Activated CD4-positive, alpha-beta T cell treated with anti-CD3 and anti-CD28 coated beads, Interleukin-2, amount 10 ng/mL, durations not matched to agents 24 days and 14 days (primary cell): ENCODE measurements around the gene ATP8B4. TPM values are rescaled to one million over a fixed set of nuclear protein-coding genes. Genes with fewer than 3 reads are reported as not detected.

Experiments
- DNase-seq: peaks from one replicate; pipeline ENCODE4 v3.0.0; 2022
- H3K27ac Mint-ChIP-seq: one replicate; pipeline ENCODE4 v1.8.0; 2022; ENCODE audit warnings: mild to moderate bottlenecking, mixed read lengths
- H3K27me3 Mint-ChIP-seq: one replicate; pipeline ENCODE4 v1.8.0; 2022; ENCODE audit warnings: mixed read lengths
- H3K36me3 Mint-ChIP-seq: one replicate; pipeline ENCODE4 v1.8.0; 2022; ENCODE audit warnings: low read depth, mild to moderate bottlenecking, mixed read lengths
- H3K4me1 Mint-ChIP-seq: one replicate; pipeline ENCODE4 v1.8.0; 2021; ENCODE audit warnings: mixed read lengths
- H3K4me3 Mint-ChIP-seq: one replicate; pipeline ENCODE4 v1.8.0; 2022; ENCODE audit warnings: mild to moderate bottlenecking, moderate library complexity, mixed read lengths
- H3K9me3 Mint-ChIP-seq: one replicate; pipeline ENCODE4 v1.8.0; 2021; ENCODE audit warnings: mixed read lengths
- intact Hi-C: fragments of 100-400 bp; cut with micrococcal nuclease; formaldehyde crosslinking; loops from one replicate; pipeline ENCODE4 v1.15.1; 2023
- total RNA-seq: library from RNA; stranded (reverse); gene quantifications from 2 replicates; pipeline ENCODE4 v1.2.3, GENCODE V29; 2022

Gene ATP8B4
- total RNA-seq, 1 donor from 2014 or later, result 38.5 TPM

DNA sequence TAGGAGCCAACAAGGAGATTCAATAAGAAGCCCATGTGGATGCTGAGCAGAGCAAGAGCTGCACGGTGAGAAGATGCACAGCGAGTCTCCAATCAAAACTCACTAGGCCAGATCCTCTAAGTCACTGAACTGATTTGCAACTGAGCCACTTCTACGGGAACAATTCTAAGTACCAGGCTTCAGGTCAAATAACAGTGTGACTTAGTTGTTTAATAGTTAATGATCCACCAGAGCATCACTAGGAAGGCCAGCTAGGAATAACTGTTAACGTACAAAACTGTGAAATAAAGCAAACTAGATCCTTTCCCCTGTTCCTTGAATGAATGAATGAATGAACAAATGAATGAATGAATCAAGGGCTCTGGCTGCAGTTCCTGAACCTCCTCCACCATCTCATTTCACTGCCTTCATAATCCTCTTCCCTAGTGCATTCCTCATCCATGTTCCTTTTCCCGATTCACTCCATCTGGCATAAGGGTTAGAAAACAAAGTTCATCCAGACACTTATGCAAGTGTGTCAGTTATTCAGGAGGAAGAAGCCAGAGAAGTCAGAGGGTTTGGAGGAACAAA is 59.7 kb downstream of the ATP8B4 start:
- Mint-ChIP-seq H3K9me3 (peaks cover 12% of the 10 kb centered on the region), H3K27ac (peak overlapping the region; percentile 9), H3K4me3 (no peak overlapping the region), H3K36me3 (peaks cover 30% of the 10 kb centered on the region), H3K27me3 (no peaks in the 10 kb centered on the region), H3K4me1 (peaks cover 47% of the 10 kb centered on the region)
- DNase-seq, result no peak
- intact Hi-C loops, result loop anchor here (5.0 kb wide), 1 partner anchor 822 kb away; no protein-coding TSS in a partner anchor

DNA sequence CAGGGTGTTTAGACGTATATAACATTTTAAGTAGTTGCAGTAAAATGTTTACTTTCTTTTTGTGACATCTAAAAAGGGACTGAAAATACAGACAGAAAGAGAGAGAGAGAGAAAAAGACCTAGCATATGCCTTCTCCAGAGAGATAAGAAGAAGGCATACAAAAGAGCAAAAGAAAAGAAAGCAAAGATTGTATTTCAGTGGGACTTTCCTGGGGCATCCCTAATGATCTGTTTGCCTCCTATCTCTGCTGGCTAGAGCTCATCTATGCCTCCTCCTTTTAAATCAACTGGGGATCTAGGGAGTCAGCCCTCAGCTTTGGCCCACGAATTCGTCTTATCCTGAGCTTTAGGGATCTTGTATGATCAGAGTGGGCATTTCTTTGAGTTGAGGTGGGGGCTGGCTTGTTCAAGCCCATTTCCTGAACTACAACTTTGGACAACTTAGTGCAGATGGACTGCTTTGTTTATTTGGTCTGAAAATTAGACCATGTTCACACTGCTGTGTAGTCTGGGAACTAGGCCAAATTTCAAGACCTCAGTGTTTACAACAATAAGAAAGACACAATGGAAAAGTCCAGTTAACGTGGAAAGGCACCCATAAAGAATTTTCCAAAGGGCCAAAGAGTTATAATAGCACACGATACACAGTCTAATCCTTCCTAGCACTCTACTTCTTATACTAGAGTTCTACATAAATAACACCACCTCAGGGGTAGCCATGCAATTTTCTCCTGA is 61.0 kb downstream of the ATP8B4 start:
- H3K4me3 Mint-ChIP-seq, result no peak overlapping the region
- H3K4me1 Mint-ChIP-seq, result peaks cover 45% of the 10 kb centered on the region
- H3K9me3 Mint-ChIP-seq, result peaks cover 12% of the 10 kb centered on the region
- peak overlapping the region; percentile 60 for H3K27ac Mint-ChIP-seq
- peaks cover 25% of the 10 kb centered on the region for H3K36me3 Mint-ChIP-seq
- intact Hi-C loops, result loop anchor here (5.0 kb wide), 1 partner anchor 821 kb away; no protein-coding TSS in a partner anchor
- no peaks in the 10 kb centered on the region for H3K27me3 Mint-ChIP-seq
- DNase-seq, result no peak

DNA sequence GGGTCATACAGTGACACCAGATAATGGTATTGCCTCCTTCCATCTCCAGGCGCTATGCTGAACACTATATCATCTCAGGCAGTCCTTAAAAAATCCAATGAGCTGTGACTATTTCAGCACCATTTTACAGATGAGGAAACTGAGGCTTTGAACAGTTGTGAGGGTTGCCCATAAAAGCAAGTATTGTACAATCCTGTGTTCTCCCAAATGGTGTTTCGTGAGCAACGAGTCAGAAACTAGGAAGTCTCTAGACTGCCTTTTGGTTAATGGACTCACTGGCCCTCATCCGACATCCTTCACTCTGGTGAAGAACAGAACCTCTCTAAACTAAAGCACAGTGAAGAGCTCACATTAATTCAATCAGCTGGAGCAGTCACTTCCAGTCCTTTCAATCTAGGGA is 61.8 kb downstream of the ATP8B4 start:
- peaks cover 48% of the 10 kb centered on the region for H3K4me1 Mint-ChIP-seq

DNA sequence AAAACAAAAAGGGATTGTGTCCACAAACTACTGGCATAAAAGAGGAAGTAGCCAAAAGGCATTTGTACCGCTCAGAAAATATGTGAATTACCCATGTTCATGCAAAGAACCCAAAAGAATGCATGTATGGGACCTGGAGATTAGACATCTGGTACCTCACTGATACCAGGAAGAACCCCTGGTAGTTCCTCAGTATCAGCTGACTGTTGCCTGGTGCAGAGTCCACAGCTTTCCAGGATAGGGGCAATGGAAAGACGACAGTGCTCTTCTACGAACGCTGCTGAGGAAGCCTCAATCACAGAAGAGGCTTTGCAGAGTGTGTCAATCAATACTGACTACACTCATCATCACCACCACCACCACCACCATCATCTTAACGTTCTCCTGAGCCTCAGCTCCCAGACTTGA is 63.3 kb downstream of the ATP8B4 start:
- H3K4me3 Mint-ChIP-seq, result no peak overlapping the region
- no peaks in the 10 kb centered on the region for H3K27me3 Mint-ChIP-seq
- no peak overlapping the region for H3K27ac Mint-ChIP-seq

More for the DNA sequence above, 61.8 kb downstream of the ATP8B4 start:
- Mint-ChIP-seq H3K4me3 (no peak overlapping the region), H3K27ac (no peak overlapping the region), H3K27me3 (no peaks in the 10 kb centered on the region), H3K9me3 (peaks cover 9% of the 10 kb centered on the region), H3K36me3 (peaks cover 23% of the 10 kb centered on the region)
- no peak for DNase-seq
- intact Hi-C loops, result loop anchor here (5.0 kb wide), 1 partner anchor 820 kb away; no protein-coding TSS in a partner anchor

DNA sequence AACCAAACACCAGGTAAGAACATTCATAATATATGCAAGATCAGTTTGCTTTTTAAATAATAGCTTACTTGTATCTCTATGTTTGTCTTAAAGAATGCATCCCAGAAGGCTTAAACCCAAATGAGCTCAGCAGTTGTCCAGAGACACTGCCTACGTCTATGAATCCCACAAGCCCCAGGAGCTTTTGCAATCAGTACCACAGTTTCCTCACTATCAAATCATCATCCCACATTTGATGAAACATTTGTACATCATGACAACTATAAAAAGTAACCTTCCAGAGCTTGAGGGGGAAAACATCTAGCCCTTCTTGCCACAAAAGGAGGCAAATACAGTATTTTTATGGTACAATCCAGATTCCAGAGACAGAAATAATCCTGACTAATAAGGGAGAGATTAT is 63.7 kb downstream of the ATP8B4 start:
- peaks cover 11% of the 10 kb centered on the region for H3K36me3 Mint-ChIP-seq
- peaks cover 4% of the 10 kb centered on the region for H3K9me3 Mint-ChIP-seq
- peak overlapping the region; percentile 56 for H3K27ac Mint-ChIP-seq
- DNase-seq, result no peak
- H3K4me3 Mint-ChIP-seq, result no peak overlapping the region
- intact Hi-C loops, result loop anchor here (5.0 kb wide), 1 partner anchor 818 kb away; no protein-coding TSS in a partner anchor
- no peaks in the 10 kb centered on the region for H3K27me3 Mint-ChIP-seq
- H3K4me1 Mint-ChIP-seq, result peaks cover 45% of the 10 kb centered on the region

More for the DNA sequence above, 63.3 kb downstream of the ATP8B4 start:
- Mint-ChIP-seq H3K4me1 (peaks cover 49% of the 10 kb centered on the region), H3K36me3 (peaks cover 13% of the 10 kb centered on the region), H3K9me3 (peaks cover 4% of the 10 kb centered on the region)
- intact Hi-C loops, result loop anchor here (5.0 kb wide), 1 partner anchor 818 kb away; no protein-coding TSS in a partner anchor
- DNase-seq, result no peak

DNA sequence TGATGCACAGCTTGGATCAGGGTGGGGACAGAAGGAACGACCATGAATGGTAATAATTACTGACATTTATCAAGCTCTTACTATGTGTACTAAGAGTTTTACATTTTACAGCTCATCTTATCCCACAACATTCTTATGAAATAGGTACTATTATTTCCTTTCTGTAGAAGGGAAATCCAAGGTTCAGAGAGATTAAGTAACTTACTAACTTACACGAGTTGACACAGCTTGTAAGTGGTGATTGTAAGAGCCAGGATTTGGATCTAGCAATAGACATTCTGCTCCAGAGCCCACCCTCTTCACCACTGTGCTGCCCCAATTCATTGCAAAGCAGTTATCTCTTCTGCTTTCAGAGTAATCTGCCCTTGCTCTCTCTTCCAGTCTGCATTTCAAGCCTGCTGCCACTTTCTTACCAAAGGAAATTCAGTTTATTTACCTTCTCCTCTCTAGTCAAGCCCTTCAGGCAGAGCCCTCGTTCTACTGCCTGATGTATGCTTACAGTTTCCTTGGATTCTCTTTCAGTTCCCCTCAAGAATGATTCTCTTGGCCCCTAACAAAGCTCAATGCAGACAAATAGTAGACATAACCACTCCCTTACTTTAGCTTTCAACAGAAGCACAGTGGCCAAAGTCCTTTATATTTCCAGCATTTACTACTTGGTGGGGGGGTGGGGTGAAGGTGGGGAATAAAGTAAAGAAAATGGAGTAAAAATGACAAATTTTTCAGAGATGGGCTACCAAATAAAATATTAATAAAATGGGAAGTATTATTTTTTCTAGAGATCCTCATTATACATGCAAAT is 65.8 kb downstream of the ATP8B4 start:
- H3K27ac Mint-ChIP-seq, result peak overlapping the region; percentile 52
- intact Hi-C loops, result loop anchor here (5.0 kb wide), 1 partner anchor 176 kb away; no protein-coding TSS in a partner anchor
- H3K36me3 Mint-ChIP-seq, result peaks cover 17% of the 10 kb centered on the region
- DNase-seq, result no peak
- H3K4me3 Mint-ChIP-seq, result no peak overlapping the region
- H3K27me3 Mint-ChIP-seq, result no peaks in the 10 kb centered on the region
- H3K9me3 Mint-ChIP-seq, result peaks cover 15% of the 10 kb centered on the region
- peaks cover 38% of the 10 kb centered on the region for H3K4me1 Mint-ChIP-seq

DNA sequence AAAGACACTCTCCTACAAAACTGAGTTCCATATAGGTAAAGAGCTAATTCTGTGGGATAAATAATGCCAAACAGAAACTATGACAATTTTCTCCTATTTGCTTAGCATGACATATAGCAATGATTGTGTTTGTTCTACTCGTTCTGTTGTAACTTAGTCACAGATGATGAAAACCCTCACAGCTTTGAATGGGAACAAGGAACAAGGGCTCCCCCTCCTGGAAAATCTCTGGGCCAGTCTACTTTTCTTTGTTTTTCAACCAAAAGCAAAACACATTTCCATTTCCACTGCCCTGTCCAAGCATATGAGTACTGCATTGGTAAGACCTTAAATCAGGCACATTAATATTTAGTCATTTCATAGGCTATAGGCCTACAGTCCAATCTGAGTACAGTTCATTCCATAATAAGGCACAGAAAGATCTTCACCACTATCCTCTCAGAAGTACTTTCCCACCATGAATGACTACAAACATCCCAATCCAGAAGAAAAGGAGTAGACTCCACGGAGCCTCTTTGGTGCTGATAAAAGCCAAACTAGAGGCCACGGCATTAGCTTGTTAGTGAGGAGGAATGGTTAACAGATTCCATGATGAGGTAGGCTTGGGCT is 67.1 kb downstream of the ATP8B4 start:
- H3K4me3 Mint-ChIP-seq, result no peak overlapping the region
- peak overlapping the region; percentile 54 for H3K27ac Mint-ChIP-seq
- H3K27me3 Mint-ChIP-seq, result no peaks in the 10 kb centered on the region
- peaks cover 20% of the 10 kb centered on the region for H3K36me3 Mint-ChIP-seq
- peaks cover 39% of the 10 kb centered on the region for H3K4me1 Mint-ChIP-seq
- peak; percentile 76 for DNase-seq
- intact Hi-C loops, result loop anchor here (5.0 kb wide), 1 partner anchor 175 kb away; no protein-coding TSS in a partner anchor
- H3K9me3 Mint-ChIP-seq, result peaks cover 15% of the 10 kb centered on the region

DNA sequence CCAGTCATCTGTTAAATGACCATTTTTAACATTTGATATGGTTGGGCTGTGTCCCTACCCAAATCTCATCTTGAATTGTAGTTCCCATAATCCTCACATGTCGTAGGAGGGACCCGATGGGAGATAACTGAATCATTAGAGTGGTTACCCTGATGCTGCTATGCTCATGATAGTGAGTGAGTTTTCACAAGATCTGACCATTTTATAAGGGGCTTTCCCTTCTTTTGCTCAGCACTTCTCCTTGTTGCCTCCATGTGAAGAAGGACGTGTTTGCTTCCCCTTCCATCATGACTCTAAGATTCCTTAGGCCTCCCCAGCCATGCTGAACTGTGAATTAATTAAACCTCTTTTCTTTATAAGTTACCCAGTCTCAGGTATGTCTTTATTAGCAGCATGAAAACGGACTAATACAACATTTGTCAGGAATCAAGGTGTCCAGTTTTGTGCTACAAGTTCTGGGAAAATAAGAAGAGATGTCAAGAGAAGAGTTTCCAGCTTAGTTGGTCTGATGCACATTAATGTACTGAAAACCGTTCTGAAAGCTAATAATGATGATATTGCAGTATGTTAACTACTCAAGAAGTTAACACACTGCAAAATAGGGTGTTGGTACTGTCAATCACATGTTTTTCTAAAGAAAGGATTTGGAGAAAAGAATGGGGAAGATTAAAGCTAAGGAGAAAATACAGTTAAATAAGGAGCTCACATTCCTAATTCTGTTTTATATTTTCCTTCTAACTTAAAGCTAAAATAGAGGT is 67.9 kb downstream of the ATP8B4 start:
- H3K9me3 Mint-ChIP-seq, result peaks cover 15% of the 10 kb centered on the region
- no peak overlapping the region for H3K4me3 Mint-ChIP-seq
- no peak overlapping the region for H3K27ac Mint-ChIP-seq
- H3K27me3 Mint-ChIP-seq, result no peaks in the 10 kb centered on the region
- H3K4me1 Mint-ChIP-seq, result peaks cover 44% of the 10 kb centered on the region
- peaks cover 23% of the 10 kb centered on the region for H3K36me3 Mint-ChIP-seq
- no peak for DNase-seq
- intact Hi-C loops, result loop anchor here (5.0 kb wide), 1 partner anchor 174 kb away; no protein-coding TSS in a partner anchor

DNA sequence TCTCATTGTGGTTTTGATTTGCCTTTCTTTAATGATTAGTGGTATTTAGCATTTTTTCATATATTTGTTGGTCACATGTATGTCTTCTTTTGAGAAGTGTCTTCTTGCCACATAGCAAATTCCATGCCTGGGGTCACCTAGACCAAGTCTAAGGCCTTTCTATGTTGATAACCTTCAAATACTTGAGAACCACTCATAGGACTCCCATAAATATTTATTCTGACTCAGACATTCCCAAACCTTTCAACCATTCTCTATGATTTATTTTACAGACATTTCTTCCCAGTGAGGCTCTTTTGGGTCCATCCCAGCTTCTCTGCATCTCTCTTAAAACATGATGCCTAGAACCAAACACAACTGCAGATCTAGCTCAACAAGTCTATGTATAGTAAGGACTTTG is 69.2 kb downstream of the ATP8B4 start:
- intact Hi-C loops, result loop anchor here (5.0 kb wide), 1 partner anchor 173 kb away; no protein-coding TSS in a partner anchor
- no peak overlapping the region for H3K4me3 Mint-ChIP-seq
- H3K27me3 Mint-ChIP-seq, result no peaks in the 10 kb centered on the region
- DNase-seq, result no peak
- H3K36me3 Mint-ChIP-seq, result peaks cover 27% of the 10 kb centered on the region
- no peak overlapping the region for H3K27ac Mint-ChIP-seq
- peaks cover 22% of the 10 kb centered on the region for H3K9me3 Mint-ChIP-seq
- H3K4me1 Mint-ChIP-seq, result peaks cover 39% of the 10 kb centered on the region

DNA sequence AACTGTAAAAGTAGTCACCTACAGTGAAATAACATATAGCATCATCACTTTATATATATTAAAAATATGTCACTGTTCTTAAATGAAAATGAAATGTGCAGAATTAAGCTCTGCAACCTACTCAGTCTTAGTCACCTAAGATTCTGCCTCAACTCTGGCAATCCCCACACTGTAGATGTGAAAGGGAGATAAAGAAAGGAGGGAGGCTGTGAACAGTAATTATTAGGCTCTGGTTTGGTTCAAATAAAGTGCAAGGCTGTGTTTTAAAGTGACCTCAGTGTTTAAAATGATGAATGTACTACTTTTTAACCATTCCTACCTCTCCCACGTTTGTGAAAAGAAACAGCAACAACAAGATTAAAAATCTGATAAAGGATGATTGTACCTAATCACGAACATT is 72.2 kb downstream of the ATP8B4 start:
- intact Hi-C loops, result loop anchor here (1.0 kb wide), 1 partner anchor 19 kb away; no protein-coding TSS in a partner anchor
- Mint-ChIP-seq H3K4me3 (no peak overlapping the region), H3K27me3 (no peaks in the 10 kb centered on the region), H3K9me3 (peaks cover 37% of the 10 kb centered on the region), H3K27ac (peak overlapping the region; percentile 85), H3K4me1 (peaks cover 27% of the 10 kb centered on the region), H3K36me3 (peaks cover 43% of the 10 kb centered on the region)
- no peak for DNase-seq

DNA sequence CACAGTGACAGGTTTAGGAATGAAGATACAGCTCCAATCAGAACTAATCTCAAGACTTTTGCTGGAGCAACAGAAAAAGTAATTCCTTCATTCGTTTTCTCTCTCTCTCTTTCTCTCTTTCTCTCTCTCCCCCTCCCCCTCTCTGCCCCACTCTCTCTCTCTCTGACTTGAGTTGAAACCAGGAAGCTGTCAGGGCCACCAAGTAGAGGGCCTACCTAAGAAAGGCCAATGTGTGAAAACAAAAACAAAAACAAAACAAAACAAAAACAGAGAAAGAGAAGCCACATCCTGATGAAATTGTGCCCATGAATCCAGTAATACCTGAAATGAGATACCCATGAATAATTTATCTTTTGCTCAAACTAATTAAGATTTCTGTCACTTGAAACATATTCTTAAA is 72.9 kb downstream of the ATP8B4 start:
- Mint-ChIP-seq H3K36me3 (peaks cover 47% of the 10 kb centered on the region), H3K27me3 (no peaks in the 10 kb centered on the region), H3K4me1 (peaks cover 24% of the 10 kb centered on the region), H3K9me3 (peaks cover 37% of the 10 kb centered on the region), H3K4me3 (peak overlapping the region; percentile 52), H3K27ac (peak overlapping the region; percentile 85)
- intact Hi-C loops, result loop anchor here (1.0 kb wide), 1 partner anchor 20 kb away; no protein-coding TSS in a partner anchor
- DNase-seq, result peak; percentile 71

DNA sequence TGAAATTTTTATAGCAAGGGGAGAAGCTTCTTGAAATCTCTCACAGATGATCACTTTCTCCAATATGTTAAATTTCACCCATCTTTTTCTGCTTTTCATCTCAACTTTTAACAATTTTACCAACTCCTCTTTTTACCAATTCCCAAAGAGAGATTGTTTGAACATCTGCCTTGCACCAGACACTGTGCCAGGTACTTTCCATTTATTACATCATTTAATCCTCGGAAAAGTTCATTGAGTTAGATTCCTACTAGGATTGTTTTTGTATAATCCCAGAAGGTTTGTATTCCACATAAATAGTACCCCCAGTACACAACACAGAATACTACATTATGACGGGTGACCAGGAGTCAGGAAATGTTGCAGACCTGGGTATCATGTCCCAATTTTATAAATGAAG is 74.1 kb downstream of the ATP8B4 start:
- Mint-ChIP-seq H3K4me1 (peaks cover 23% of the 10 kb centered on the region), H3K27me3 (no peaks in the 10 kb centered on the region), H3K36me3 (peaks cover 55% of the 10 kb centered on the region), H3K27ac (no peak overlapping the region), H3K4me3 (no peak overlapping the region), H3K9me3 (peaks cover 34% of the 10 kb centered on the region)
- intact Hi-C loops, result no loop called here
- no peak for DNase-seq
